ENCODE results near the gene CSTPP1.
"Not testable (repeated sequence)": the region's sequence is repeated elsewhere in the genome, so short reads cannot be mapped to it uniquely, and the experiment has no call there.

CSTPP1 gene

DNA sequence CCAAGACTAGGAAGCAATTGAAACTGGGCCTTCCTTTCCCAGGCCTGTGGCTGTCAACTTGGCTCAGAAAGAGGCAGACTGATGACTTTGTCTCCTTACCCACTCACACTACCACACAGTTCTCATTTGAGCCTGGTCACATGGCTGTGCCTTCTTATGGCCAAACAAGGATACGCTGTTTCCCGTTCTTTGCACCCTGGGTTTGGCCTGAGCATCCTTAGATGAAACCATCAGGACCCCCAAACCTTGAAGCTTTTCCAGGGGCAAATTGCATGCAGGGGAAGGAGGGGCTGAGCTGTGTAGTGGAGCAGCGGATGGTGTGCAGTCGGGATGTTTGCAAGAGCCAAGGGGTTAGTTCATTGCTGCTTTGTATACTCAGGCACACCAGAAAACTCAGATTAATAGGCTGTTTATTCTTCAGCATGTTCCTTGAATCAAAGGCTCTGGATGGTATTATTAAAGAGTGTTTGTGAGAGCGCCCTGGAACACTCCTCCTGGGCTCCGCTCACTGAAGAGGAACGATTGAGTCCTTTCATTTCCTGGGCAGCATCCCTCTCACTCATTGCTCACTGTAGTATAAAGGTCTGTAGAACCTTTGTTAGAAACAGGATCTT is 170.3 kb downstream of the CSTPP1 start:
- DNase-seq, result no peak

DNA sequence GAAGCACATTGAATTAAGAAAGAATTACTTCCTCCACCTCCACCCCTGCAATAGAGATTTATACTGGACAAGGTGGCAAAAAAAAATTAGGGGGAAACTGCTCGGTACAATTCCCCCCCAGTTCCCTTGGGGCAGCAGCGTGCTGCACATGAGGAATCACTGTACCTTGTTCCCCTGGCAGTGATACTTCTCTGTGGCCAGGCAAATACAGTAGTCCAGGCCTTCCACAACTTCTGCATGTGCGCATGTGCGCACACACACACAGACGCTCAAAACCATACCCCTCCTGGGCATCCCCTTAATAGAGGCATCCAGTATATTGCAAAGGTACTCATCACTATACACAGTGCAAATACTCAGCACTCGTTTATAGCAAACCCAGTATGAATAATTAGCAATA is 171.2 kb downstream of the CSTPP1 start:
- DNase-seq, result no peak

- DNase-seq, result no peak
Measured at GRCh38 chr11:47108214-47108613, 171.7 kb downstream of the CSTPP1 start.

GRCh38 chr11:47109051-47109726 is 172.6 kb downstream of the CSTPP1 start:
- DNase-seq, result no peak

DNA sequence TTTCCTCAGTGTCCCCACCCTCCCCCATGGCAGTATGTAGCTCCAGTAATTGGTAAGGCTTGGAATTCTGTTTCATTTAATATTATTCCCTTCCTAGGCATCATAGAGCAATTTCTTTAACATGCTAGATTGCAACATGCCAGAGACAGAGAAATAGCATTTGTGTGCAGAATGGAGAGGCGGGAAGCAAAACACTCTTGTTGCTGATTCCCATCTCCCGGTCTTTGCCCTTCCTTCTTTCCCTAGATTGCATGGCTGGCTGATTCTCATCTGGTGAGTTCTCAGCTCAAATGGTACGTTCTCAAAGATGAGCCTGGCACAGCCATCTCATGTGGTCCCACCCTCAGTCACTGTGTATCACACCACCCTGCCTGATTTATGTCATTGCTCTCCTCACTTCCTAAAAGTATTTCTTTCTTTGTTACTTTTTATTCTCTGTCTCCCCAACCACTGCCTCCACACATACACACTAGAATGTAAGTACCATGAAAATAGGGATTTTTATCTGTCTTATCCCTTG is 173.2 kb downstream of the CSTPP1 start:
- DNase-seq, result no peak

DNA sequence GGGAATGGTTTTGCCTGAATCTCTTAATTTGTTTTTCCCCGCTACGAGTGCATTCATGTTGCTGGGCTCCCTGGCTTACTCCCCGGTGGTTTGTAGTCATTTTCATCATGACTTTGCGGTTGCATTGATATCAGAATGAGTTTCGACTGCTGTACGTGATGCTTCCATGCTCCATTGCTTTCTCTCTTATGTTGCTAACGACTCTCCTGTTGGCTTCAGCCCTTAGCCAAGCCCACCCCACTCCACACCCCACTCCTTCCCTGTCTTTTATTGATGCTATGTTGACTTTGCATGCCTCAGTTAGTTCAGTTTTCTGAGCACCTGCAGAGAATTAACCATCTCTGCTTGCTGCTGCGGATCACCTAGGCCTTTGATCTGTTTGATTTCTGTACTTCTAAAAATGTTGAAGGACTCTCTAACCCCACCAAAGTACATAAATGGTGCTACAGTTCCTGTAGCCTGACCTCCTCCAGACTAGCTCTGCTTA is 174.8 kb downstream of the CSTPP1 start:
- DNase-seq, result no peak

- DNase-seq, result not testable (repeated sequence)
Measured at GRCh38 chr11:47112941-47113340, 176.4 kb downstream of the CSTPP1 start.

- not testable (repeated sequence) for DNase-seq
Measured at GRCh38 chr11:47118958-47119688, 182.6 kb downstream of the CSTPP1 start.

DNA sequence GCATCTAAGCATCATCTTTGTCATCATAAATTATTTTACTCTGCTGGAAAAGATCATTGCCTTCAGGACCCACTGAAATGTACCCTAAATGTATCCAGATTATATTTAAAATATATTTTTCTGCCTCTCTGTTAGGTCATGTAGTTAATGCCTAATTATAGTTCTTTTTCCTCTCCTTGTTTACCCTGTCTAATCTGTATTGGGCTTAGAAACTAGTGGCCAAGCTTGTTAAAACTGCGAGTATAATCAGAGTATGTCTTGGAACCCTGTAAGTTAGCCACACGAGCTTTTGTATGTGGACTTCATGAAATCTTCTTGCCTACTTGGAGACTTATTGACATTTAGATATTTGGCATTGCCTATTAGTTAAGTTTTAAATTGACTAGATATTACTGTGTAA is 184.5 kb downstream of the CSTPP1 start:
- no peak for DNase-seq

- no peak for DNase-seq
Measured at GRCh38 chr11:47121731-47122130, 185.2 kb downstream of the CSTPP1 start.

- DNase-seq, result no peak
Measured at GRCh38 chr11:47123094-47123493, 186.5 kb downstream of the CSTPP1 start.

- DNase-seq, result no peak
Measured at GRCh38 chr11:47124675-47125074, 188.1 kb downstream of the CSTPP1 start.

GRCh38 chr11:47125083-47125482 is 188.5 kb downstream of the CSTPP1 start:
- DNase-seq, result no peak

DNA sequence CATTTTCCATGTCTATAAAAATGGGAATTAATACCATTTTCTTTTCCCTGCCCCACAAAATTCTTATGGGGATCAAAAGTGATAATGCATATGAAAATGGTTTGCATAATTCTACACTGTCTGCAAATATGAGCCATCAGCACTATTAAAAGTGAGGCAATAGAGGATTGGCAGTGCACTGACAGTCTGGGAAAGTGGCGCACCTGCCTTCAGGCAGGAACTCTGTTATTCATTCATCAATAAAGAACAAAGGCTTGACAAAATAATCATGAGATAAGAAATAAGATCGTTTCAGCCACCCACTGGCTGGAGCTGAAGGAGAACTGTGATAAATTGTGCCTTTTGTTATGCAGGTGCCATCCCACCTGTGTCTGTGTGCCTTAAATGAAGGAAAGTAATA is 190.7 kb downstream of the CSTPP1 start:
- DNase-seq, result no peak

- no peak for DNase-seq
Measured at GRCh38 chr11:47130543-47130942, 194.0 kb downstream of the CSTPP1 start.

DNA sequence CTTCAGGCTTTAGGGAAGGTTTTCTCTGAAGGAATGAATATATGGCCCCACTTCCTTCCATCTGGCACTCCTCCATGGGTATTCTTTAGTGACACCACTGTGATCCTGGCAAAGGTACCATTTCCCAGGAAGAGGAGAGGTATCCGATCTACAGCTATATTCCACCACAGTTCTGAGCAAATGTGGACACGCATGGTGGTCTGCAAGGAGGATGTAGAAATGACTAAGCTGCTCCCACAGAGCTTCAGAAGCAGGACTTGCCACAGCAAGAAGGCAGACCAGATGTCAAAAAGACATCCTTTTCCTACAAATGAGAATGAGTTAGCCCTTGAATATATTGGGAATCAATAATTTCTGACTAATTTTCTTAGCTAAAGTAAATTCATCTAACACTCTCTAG is 194.6 kb downstream of the CSTPP1 start:
- DNase-seq, result no peak

DNA sequence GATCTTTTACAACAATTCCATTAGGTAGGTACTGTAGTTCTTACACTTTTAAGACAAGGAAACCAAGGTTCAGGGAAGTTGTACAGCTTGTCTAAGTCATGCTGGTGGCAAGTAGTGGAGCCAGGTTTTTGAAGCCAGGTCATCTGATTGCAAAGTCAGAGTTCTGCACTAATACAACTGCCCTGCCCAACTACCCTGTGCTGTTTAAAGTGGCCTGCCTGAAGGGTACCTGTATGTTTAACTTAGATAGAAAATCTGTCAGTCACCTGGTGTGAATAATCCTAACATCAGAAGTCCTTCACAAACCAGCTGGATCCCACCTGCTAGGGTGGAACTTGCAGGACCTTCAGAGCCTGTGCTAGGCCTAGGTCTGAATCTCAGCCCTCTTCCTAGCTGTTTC is 195.9 kb downstream of the CSTPP1 start:
- no peak for DNase-seq

DNA sequence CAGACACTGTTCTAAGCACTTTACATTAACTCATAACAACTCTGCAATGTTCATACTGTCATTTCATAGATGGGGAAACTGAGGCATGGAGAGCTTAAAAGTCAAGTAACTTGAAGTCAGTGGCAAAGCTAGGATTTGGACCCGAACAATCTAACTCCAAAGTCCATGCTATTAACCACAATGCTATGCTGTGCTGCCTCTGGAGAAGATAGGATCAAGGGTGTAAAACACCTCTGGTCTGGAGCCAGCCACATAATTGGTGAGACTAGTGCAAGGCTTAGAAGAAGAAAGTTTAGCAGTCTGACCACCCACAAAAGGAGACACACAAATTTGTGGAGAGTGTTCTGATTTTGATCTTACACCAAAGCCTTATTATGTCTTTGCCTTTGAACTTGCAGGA is 196.4 kb downstream of the CSTPP1 start:
- DNase-seq, result no peak

DNA sequence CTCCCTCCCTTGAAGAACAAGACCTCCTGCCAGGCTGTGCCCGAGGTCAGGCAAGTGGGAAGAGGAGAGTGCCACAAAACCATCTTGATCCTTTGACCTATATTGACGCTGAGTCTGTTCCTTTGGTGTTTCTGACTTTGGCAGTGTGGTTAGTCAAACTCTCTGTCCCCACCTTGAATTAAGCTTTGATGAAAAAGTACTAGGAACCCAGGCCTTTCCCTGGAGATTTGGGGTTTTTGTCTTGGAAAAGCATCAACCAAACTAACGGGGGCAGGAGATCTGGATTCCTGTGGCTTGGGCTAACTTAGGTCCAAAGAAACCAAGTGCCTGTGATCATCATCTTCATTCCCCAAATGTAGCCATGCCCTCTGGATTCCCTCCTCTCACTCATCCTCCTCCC is 199.8 kb downstream of the CSTPP1 start:
- DNase-seq, result no peak

- no peak for DNase-seq
Measured at GRCh38 chr11:47136921-47137320, 200.4 kb downstream of the CSTPP1 start.

- DNase-seq, result no peak
Measured at GRCh38 chr11:47137476-47137875, 200.9 kb downstream of the CSTPP1 start.

DNA sequence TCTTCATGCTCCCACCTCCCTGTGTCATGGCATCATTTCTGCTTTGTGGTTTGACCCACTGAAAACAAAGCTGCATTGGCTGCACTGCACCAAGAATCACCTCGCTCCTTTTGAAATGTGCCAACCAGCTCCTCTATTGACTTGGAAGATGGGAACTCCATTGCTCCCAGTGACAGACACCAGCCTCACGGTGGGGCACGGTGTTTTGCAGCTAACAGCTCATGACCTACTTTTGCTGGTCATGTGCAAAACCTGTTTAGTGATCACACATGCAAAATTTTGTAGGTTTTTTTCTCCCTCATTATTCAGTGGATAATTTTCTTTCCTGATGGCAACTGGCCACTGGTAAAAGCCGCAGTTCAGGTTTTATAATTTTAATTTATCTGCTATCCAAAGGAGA is 203.3 kb downstream of the CSTPP1 start:
- no peak for DNase-seq

- DNase-seq, result no peak
Measured at GRCh38 chr11:47143322-47143721, 206.8 kb downstream of the CSTPP1 start.

DNA sequence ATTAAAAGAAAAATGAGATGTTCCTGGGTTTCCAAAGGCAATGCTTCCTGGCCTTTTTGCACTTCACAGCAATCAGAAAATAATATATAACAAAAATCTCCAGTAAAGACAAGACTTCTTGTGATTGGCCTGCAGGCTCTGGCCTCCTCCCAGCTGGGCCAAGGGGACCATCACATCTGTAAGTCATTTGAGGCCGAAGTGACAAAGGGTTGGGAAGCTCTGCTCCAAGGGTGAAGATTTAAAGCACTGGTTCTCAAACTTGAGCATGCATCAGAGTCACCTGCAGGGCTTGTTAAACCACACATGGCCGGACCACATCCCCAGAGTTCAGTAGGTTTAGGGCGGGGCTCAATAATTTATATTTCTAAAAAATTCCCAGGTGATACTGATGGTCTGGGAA is 208.0 kb downstream of the CSTPP1 start:
- no peak for DNase-seq

Measured in hematopoietic multipotent progenitor cell treated with erythropoietin and hydrocortisone succinate and interleukin-3 and kit ligand, for 8 days (in vitro differentiated cells).